ENCODE data around the gene LAMP2. TPM values are rescaled to one million over a fixed set of nuclear protein-coding genes. Genes with fewer than 3 reads are reported as not detected.
A peak's percentile ranks its signal among the peaks of the same experiment; 100 is the strongest.
"Not testable (repeated sequence)": the region's sequence is repeated elsewhere in the genome, so short reads cannot be mapped to it uniquely, and the experiment has no call there.

LAMP2 gene
- 125 and 139 TPM in 2 replicates for total RNA-seq

GRCh38 chrX:120468825-120469525, at the start of gene LAMP2:
TSS of gene LAMP2 (minus strand) at chrX:120469296. CDS start at chrX:120469169, 127 bp downstream.
- DNase-seq: peak; percentile 85

GRCh38 chrX:120517936-120518335, 48.8 kb upstream of the LAMP2 start:
- peak; percentile 75 for DNase-seq

- DNase-seq: peak; percentile 49
These were observed 45.1 kb upstream of the LAMP2 start for GRCh38 chrX:120514236-120514635.

DNA sequence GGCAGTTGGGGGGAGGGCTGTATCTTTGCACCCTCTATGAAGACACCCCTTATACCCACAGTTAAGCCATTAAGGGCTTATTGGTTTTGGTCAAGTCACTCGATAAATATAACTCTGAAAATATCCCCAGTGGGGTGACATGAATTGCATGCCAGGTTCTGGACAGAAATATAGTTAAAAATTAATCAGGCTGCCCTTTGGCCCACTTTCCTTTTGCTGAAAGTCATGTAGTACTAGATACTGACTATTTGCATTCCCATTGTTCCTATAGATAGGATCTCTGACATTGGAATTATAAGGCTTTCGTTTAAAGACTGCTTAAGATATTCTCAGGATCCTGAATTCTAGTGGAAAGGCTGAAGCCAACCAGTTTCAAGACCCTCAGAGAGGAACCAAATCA, 43.5 kb upstream of the LAMP2 start:
- DNase-seq: no peak

DNA sequence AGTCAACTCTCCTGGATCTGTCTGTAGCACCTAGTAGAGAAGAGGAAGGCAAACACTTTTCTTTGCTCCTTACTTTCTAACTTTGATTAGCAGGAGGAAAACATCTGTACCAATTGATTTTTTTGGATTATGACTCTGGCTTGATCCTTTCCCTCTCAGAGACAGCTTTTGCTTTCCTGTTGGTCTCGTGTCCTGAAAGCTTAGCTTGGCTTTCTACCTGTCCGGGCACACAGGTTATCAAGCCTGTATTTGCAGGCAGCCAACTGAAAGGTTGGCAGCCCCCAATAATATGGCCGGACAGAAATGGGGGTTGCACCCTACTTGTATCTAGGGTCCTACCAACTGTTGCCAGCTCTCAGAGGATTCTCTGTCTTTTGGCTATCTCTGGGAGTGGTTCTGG, 43.1 kb upstream of the LAMP2 start:
- no peak for DNase-seq

GRCh38 chrX:120504569-120504968, 35.5 kb upstream of the LAMP2 start:
- no peak for DNase-seq

DNA sequence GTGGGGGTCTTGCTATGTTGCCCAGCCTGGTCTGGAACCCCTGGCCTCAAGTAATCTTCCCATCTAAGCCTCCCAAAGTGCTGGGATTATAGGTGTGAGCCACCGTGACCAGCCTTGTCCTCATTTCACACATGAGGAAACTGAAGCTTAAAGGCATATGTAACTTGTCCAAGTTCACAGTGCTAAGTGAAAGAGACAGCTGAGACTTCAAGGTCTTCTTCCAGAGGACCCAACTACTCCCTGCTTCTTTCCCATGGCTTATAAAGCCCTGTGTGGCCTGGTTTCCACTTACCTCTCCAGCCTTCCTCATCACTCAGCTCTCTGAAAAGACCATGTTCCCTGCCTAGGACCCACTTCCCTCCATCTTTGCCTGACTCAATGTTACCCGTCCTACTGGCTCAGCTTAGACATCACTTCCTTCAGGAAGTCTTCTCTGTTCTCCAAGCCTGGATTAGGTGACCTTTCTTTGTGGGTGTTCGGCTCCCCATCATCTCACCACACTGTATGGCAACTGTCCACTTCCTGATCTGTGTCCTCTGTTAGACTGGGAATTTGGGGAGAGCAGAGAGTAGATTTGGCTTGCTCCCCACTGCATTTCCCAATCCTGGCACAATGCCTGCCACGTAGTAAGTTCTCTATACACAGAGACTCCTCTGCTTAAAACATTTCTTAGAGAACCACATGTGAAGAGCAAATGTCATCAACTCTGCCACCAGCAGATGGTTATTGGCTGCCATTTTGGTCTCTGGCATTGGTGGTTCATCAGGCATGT, 30.4 kb upstream of the LAMP2 start:
- DNase-seq: no peak

- DNase-seq: not testable (repeated sequence)
These were observed 21.0 kb upstream of the LAMP2 start for GRCh38 chrX:120490119-120490518.

- DNase-seq: peak; percentile 13
These were observed 17.7 kb upstream of the LAMP2 start for GRCh38 chrX:120486786-120487185.

- peak; percentile 92 for DNase-seq
These were observed 16.8 kb upstream of the LAMP2 start for GRCh38 chrX:120485638-120486520.

DNA sequence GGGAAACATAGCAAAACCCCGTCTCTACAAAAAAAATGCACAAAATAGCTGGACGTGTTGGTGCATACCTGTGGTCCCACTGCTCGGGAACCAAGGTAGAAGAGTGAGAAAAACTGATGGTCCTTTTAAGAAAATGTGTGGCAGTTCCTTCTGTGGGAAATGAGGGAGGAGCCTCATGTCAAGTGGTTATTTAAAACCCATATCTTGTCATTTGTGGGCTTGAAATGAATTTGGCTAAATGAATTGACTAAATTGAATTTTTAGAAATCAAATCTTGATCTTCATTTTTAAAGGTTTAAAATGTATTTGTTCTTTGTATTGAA, 16.2 kb upstream of the LAMP2 start:
- DNase-seq: no peak

DNA sequence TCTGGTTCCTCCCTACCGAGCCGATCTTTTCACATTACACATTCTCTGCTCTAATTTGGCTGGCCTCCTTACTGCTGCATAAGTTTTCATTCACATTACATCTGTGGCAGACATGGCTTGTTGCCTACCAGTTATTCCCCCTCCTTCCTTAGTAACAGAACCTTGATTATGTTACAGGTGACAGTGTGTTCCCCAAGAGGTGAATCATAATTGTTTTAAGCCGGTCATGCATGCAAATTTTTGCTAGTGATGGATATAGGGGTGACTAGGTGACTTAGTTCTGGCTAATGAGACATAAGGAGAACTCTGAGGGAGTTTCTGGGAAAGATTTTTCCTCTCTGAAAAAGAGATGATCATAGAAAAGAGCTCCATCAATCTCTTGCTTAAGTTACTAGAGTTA, 8.4 kb upstream of the LAMP2 start:
- DNase-seq: no peak

DNA sequence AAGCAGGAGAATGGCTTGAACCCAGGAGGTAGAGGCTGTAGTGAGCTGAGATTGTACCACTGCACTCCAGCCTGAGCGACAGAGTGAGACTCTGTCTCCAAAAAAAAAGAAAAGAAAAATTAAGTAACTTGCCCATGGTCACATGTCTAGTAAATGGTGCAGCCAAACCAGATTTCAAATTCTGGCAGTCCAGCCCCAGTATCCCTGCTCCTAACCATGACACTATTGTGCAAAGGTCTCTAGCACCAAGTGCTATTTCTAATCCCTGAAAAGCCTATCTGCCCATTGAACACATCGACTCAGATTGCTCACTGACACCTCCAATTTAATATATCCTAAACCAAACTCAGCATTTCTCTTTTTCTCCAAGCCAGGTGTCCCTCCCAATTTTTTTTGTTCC, 7.6 kb upstream of the LAMP2 start:
- DNase-seq: no peak

- peak; percentile 53 for DNase-seq
These were observed 6.4 kb upstream of the LAMP2 start for GRCh38 chrX:120475447-120475846.

- DNase-seq: no peak
These were observed 5.0 kb upstream of the LAMP2 start for GRCh38 chrX:120474085-120474484.

DNA sequence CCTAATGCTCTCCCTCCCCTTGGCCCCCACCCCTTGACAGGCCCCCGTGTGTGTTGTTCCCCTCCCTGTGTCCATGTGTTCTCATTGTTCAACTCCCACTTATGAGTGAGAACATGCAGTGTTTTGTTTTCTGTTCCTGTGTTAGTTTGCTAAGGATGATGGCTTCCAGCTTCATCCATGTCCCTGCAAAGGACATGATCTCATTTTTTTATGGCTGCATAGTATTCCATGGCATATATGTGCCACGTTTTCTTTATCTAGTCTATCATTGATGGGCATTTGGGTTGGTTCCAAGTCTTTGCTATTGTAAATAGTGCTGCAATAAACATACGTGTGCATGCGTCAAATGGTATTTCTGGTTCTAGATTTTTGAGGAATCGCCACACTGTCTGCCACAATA, 561 bp upstream of the LAMP2 start:
- not testable (repeated sequence) for DNase-seq

DNA sequence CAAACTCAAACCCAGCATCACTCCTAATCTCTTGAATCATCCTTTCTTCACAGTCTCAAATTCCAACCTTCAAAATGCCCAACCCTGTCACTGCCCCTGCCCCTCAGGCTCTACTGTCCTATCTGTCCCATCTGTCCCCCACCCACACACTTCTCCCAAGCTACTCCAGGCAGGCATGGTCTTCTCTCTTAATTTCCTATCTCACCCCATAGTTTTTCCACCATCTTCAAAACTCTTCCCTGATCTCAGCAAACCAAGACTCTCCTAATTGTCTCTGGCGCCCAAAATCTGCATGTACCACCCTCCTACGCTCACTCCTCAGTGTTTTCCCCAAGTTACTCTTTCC, 644 bp downstream of the LAMP2 start:
- DNase-seq: no peak

DNA sequence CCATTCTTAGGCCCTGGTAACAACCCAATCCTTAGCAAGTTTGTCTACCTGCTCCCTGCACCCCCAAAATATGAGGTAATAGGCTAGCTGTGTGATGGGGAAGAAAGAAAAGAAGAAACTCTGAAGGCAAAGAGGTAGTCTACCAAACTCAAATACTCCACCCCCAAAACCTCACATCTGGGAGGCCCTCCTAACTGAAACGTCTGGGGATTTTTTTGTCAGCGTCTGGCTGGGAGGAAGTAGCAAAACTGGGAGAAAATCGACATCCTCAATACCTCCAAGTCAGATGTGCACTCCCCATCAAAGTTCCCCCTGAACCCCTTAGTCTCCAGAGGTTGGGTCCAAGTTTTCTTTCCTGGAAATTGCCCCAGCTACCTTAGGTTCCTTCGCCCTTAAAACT, 1.0 kb downstream of the LAMP2 start:
- no peak for DNase-seq

GRCh38 chrX:120464411-120464810, 4.7 kb downstream of the LAMP2 start:
- no peak for DNase-seq

GRCh38 chrX:120463241-120463640, 5.9 kb downstream of the LAMP2 start:
- peak; percentile 74 for DNase-seq

GRCh38 chrX:120462370-120462769, 6.7 kb downstream of the LAMP2 start:
- DNase-seq: no peak

DNA sequence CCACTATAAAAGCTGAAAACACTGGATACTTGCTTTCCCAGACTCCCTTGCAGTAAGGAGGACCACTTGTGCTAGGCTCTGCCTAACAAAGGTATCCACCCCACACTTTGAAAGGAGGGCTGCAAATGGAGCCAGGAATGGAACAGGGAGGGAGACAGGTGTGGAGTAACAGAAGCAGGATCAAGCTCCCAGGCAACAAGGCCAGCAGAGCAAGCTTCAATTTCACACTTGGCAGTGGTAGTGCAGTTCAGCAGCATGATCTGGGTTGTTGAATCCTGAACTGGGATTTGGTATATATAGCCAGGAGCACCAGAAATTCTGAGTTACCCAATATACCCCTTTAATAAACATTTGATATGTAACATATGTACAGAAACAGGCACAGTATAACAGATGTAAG, 9.8 kb downstream of the LAMP2 start:
- DNase-seq: no peak

- no peak for DNase-seq
These were observed 11.3 kb downstream of the LAMP2 start for GRCh38 chrX:120457766-120458180.

DNA sequence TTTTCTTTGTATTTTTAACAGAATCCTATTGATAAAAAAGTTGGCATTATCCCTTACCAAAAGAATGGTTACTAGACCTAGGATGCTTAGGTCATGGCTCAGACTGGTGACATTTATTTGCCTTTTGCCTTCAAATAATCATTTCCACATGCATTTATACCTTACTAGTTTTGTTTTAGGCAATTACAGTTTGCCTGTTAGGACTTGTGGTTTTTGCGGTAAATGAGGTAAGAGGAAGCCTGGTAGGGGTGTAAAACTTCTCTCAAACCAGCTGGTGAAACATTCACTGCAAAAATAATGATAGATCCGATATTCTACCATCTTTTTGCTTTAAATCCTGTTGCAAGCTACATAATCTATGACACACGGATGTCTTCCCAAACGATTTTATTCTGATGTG, 12.1 kb downstream of the LAMP2 start:
- no peak for DNase-seq
